ENCODE results near the gene TXNDC12. TPM values are rescaled to one million over a fixed set of nuclear protein-coding genes. Genes with fewer than 3 reads are reported as not detected.

The TXNDC12 gene
- 30.9 to 43.6 TPM (median 39.0 TPM) in 5 replicates for total RNA-seq (2022; extraction: Qiagen RNA extraction)

DNA sequence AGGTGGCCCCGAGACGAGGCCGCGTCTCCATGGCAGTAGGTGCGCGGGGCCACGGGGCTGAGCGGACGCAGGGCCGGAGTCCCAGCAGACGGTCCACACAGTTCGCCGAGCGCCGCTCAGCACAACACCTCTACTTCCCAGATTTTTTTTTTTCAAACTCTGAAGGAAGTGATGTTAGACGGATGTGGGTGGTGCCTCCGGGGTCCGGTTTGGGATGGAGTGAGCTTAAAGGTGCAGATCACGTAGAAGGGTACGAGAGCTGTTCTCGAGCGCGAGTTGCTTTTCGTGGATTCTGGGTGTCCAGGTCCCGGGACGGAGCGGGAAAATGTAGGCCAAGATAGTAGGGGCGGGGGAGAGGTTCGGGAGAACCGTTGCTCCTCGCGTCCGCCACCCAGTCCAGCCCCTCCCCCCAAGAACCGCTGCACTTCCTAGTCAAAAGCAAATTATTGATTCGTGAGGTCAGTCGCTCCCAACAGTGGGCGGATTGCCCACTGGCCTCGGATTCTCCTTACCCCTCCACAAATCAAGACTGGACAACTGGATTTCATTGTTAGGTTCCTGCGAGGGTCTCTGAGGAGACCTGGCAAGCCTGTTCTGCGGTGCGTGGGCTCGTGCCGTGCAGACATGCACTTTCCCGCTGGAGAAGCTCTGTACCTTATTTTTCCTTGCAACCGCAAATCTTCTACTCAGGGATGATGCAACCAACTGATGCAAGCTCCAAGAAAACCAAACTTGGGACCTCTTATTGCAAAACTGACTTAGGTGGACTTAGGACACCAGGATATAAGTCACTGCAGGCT lies at the start of gene TXNDC12:
TXNDC12 (minus strand) TSS at position 126 of the 800 bp plus-strand sequence; CDS start at position 31, 95 bp downstream.

DNA sequence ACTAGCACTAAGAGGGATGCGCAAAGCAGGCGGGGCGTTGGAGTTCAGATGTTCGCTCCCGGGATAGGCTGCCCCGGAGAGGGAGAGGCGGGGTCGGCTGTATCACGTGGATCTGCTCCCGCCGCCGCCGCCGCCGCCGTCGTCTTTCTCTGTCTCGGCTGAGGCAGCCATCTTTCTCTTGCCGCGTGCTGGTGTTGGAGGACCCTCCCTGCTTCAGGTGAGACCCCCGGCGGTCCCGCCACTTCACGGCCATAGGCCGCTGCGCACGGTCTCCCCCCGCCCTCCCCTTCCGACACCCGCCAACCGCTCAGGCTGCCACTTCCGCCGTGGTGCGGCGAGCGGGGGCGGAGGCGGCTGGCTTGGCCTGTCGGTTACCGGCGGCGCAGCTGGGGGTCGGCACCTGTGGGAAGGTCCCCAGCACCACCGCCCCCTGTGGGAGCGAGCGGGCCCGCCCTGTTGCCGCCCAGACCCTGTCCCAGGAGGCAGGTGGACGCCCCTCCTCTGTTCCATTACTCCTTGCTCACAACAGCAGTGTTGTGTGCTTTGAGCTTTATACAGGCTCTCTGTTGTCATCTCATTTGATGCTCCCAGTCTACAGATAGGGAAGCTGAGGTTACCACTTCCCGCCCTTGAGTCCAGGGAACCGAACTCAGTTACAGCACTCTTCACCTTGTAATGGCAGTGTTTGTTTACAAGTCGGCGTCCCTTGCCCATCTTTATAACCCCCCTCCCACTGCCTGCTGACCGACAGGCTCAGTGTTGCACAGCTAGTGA lies 1.4 kb upstream of the TXNDC12 start, which contains the start of gene BTF3L4:
BTF3L4 (plus strand) TSS at position 133 of the 774 bp plus-strand sequence. CDS start 3,553 bp downstream, outside the sequence.

DNA sequence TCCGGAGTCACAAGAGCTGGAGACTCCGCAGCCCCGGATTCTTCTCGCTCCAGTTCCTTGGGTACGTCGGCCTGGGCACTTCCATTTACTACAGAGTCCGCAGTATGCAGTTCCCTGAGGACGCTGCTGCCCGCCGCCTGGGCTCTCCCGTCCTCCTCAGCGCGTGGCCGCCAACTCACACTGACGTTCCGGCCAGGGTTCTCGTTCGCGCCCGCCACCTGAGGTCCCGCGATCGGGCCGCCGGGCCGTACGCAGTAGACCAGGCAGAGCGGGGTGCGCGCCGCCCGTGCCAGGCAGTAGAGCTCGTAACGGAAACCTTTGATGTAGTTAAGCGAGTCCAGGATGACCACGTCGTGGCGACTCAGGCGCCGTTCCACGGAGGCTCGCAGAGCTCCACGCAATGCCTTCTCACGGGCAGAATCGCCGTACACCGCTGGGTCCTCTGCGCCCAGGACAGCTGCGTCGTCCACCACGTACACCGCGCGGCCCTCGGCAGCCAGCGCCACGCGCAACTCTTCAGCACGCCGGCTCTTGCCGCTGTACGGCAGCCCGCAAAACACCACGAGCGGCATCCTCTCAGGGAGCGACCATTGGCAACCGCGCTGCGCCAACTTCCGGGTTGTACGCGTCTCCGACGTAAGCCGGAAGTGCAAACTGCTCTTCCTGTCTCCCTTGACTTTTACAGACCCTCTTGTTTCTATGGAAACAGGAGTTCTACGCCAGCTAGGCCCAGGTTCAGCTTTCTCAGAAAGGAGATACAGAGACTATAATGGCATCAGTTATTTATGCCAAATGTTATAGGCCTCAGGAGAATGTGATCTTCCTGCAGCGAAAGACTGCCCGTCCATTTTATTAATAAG lies 21.6 kb downstream of the TXNDC12 start, which contains the start of gene KTI12:
KTI12 (minus strand) TSS at position 621 of the 860 bp plus-strand sequence; CDS start at position 572, 49 bp downstream.

DNA sequence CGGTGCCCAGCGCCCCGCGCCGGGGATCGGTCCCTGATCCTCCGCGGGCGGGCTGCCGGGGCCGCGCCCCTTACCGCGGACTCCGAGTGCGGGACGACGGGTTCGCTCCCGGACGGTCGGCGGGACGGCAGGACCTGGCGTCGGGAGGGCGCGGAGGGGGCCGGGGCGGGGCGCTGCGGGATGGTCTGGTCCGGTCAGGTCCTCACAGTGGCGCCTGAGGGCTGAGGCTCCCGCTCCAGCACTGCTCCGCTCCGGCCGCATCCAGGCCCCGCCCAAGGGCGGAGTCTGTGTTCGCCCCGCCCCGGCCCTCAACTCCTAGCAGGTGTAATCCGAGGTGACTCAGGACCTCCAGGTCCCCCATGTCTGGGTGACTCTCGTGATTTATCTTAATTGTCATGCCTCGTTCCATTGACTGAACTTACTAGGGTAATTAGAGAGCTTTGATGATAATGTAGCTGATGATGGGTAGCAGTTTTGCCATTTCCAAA lies 64.5 kb downstream of the TXNDC12 start, which contains the start of gene RAB3B:
RAB3B (minus strand) TSS at position 223 of the 488 bp plus-strand sequence. CDS start 13,583 bp downstream, outside the sequence.

Other genes starting within 250 kb of the TXNDC12 start
- gene NRDC, start 176.5 kb downstream of the TXNDC12 start, total RNA-seq (2022; extraction: Qiagen RNA extraction): 66.6 to 72.3 TPM (median 70.4 TPM) in 5 replicates
- gene RAB3B, start 64.5 kb downstream of the TXNDC12 start, total RNA-seq (2022; extraction: Qiagen RNA extraction): 4.3 to 8.4 TPM (median 4.8 TPM) in 5 replicates
- gene KTI12, start 21.4 kb downstream of the TXNDC12 start, total RNA-seq (2022; extraction: Qiagen RNA extraction): 15.9 to 20.8 TPM (median 17.7 TPM) in 5 replicates
- 29.0 to 41.9 TPM (median 31.3 TPM) in 5 replicates for gene BTF3L4, start 1.1 kb upstream of the TXNDC12 start, total RNA-seq (2022; extraction: Qiagen RNA extraction)
- 7.0 to 9.4 TPM (median 7.9 TPM) in 5 replicates for gene ZFYVE9, start 86.9 kb upstream of the TXNDC12 start, total RNA-seq (2022; extraction: Qiagen RNA extraction)